Measurements from ENCODE around the gene TAGAP. TPM values are rescaled to one million over a fixed set of nuclear protein-coding genes. Genes with fewer than 3 reads are reported as not detected.

TAGAP gene
- total and polyA plus RNA-seq, 4 donors = 0.56 to 2.0 (median 1.1) TPM

- no peak for DNase-seq (ENCODE audit: low spot score)
- peaks cover 0 to 5% (median 0%) of the 10 kb centered on the region in 4 donors for H3K27me3 ChIP-seq (ENCODE audit: control insufficient read depth in 4 of 4, insufficient read depth in 4 of 4, low read length in 3 of 4)
- H3K4me1 ChIP-seq (ENCODE audit: control insufficient read depth in 4 of 4, insufficient read depth in 4 of 4, low read length in 3 of 4) = peaks cover 0 to 3% (median 0%) of the 10 kb centered on the region in 4 donors
- no peaks in the 10 kb centered on the region for H3K9me3 ChIP-seq (ENCODE audit: control insufficient read depth in 4 of 4, low read length in 3 of 4)
- H3K4me3 ChIP-seq (ENCODE audit: low read depth in 1 of 3, low read length in 3 of 3) = no peak overlapping the region
- TF ChIP-seq YY1 (IDR thresholded peaks at IDR 0.05) = no peak
- TF ChIP-seq JUND (IDR thresholded peaks at IDR 0.05) = no peak
- no peak for TF ChIP-seq GABPA (IDR thresholded peaks at IDR 0.05 in 1 of 2, conservative IDR thresholded peaks at IDR 0.05 in 1 of 2)
- no peak for TF ChIP-seq ATF3 (IDR thresholded peaks at IDR 0.05)
- no peak for TF ChIP-seq REST (IDR thresholded peaks at IDR 0.05)
- TF ChIP-seq TAF1 (conservative IDR thresholded peaks at IDR 0.05) = no peak
- no peak for TF ChIP-seq FOXA1 (IDR thresholded peaks at IDR 0.05)
- TF ChIP-seq ZBTB33 (IDR thresholded peaks at IDR 0.05) = no peak
- no peak for TF ChIP-seq HNF4A (conservative IDR thresholded peaks at IDR 0.05)
- no peak for TF ChIP-seq RAD21 (IDR thresholded peaks at IDR 0.05)
- no peak for TF ChIP-seq MAX (IDR thresholded peaks at IDR 0.05)
- no peak for TF ChIP-seq RXRA (IDR thresholded peaks at IDR 0.05)
- TF ChIP-seq SP1 (IDR thresholded peaks at IDR 0.05) = no peak
- TF ChIP-seq FOXA2 (IDR thresholded peaks at IDR 0.05) = no peak
- TF ChIP-seq CTCF (IDR thresholded peaks at IDR 0.05; ENCODE audit: low read depth, low read length, missing input control) = no peak
- 78% methylated on average over 12 of the region's 12 CpGs for WGBS
- H3K36me3 ChIP-seq (ENCODE audit: control insufficient read depth in 4 of 4, insufficient read depth in 3 of 4, low read depth in 1 of 4, low read length in 3 of 4) = no peaks in the 10 kb centered on the region
- H3K27ac ChIP-seq (ENCODE audit: low read depth in 1 of 2, low read length in 2 of 2) = no peak overlapping the region
- no peak overlapping the region for H3K9ac ChIP-seq (ENCODE audit: low read depth in 1 of 2, low read length in 2 of 2)
These were observed 9.1 kb upstream of the TAGAP start for GRCh38 chr6:159053781-159054398.

GRCh38 chr6:159052720-159053119, 7.9 kb upstream of the TAGAP start:
- no peak overlapping the region for H3K27ac ChIP-seq (ENCODE audit: low read depth in 1 of 2, low read length in 2 of 2)
- H3K4me1 ChIP-seq (ENCODE audit: control insufficient read depth in 4 of 4, insufficient read depth in 4 of 4, low read length in 3 of 4) = peaks cover 0 to 3% (median 0%) of the 10 kb centered on the region in 4 donors
- peaks cover 0 to 5% (median 0%) of the 10 kb centered on the region in 4 donors for H3K27me3 ChIP-seq (ENCODE audit: control insufficient read depth in 4 of 4, insufficient read depth in 4 of 4, low read length in 3 of 4)
- H3K9me3 ChIP-seq (ENCODE audit: control insufficient read depth in 4 of 4, low read length in 3 of 4) = no peaks in the 10 kb centered on the region
- WGBS = 58% methylated on average over 3 of the region's 3 CpGs
- no peak overlapping the region for H3K4me3 ChIP-seq (ENCODE audit: low read depth in 1 of 3, low read length in 3 of 3)
- H3K36me3 ChIP-seq (ENCODE audit: control insufficient read depth in 4 of 4, insufficient read depth in 3 of 4, low read depth in 1 of 4, low read length in 3 of 4) = no peaks in the 10 kb centered on the region
- DNase-seq (ENCODE audit: low spot score) = no peak
- no peak overlapping the region for H3K9ac ChIP-seq (ENCODE audit: low read depth in 1 of 2, low read length in 2 of 2)
- TF ChIP-seq SP1 (IDR thresholded peaks at IDR 0.05) (no peak), CTCF (IDR thresholded peaks at IDR 0.05; ENCODE audit: low read depth, low read length, missing input control) (no peak), REST (IDR thresholded peaks at IDR 0.05) (no peak), HNF4A (conservative IDR thresholded peaks at IDR 0.05) (no peak), JUND (IDR thresholded peaks at IDR 0.05) (no peak), HNF4G (IDR thresholded peaks at IDR 0.05) (no peak), RXRA (IDR thresholded peaks at IDR 0.05) (no peak)
